Glomerular endothelial cell (primary cell): Measurements from ENCODE around the gene E4F1. TPM values are rescaled to one million over a fixed set of nuclear protein-coding genes. Genes with fewer than 3 reads are reported as not detected.

Source experiments
- DNase-seq: peaks from one replicate; pipeline ENCODE4 v3.0.0-alpha.2; 2011; ENCODE audit warnings: low read depth, low spot score; ENCODE audit errors: extremely low read depth
- total RNA-seq: library from RNA; depleted of rRNA; stranded (reverse); fragments of >200 nt; gene quantifications from 2 replicates; pipeline ENCODE4 v1.2.3, GENCODE V29; 2015

Gene E4F1
- total RNA-seq, 1 donor from 2014 or later, result 37.5 TPM

DNA sequence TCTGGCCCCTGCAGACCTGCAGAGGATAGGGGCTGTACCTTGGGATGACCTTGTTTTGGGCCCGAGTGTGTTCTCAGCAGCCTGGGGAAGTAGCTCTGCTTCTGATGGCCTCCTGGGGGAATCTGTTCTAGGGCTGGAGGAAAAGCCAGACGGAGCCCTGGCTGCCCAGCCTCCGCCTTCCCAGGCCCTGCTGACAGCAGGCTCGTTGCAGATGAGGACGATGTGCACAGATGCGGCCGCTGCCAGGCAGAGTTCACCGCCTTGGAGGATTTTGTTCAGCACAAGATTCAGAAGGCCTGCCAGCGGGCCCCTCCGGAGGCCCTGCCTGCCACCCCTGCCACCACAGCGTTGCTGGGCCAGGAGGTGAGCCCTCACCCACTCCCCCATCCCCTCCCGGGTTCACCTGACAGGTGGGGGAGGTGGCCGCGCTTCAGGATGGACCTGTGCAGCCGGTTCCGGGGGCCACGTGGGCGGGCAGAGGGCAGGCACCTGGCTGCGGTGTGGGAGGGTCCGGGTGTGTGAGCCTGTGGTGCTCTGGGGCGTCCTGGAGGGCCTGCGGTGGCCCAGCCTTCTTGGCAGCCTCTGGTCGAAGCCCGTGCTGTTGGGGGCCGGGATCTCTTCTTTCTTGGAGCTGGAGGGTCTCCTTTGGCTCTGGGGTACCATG lies 4.9 kb downstream of the E4F1 start:
- no peak for DNase-seq

DNA sequence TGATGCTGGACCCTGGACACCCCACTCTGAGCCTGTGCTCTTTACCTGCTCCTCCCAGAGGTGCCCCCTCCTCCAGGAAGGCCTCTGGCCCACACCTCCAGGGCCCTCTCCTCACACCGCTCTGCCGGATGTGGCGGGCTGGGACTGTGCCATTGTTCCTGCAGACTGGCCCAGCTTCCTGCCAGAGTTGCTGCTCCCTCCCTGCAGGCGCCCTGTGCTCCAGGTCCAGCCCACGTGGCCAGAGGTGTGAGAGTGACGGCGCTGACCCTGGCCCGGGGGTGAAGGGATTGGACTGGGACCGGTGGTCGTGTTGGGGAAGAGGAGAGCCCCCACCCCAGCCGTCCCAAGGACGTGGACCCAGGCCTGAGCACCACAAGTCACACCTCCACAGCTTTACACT lies 5.7 kb downstream of the E4F1 start:
- no peak for DNase-seq

DNA sequence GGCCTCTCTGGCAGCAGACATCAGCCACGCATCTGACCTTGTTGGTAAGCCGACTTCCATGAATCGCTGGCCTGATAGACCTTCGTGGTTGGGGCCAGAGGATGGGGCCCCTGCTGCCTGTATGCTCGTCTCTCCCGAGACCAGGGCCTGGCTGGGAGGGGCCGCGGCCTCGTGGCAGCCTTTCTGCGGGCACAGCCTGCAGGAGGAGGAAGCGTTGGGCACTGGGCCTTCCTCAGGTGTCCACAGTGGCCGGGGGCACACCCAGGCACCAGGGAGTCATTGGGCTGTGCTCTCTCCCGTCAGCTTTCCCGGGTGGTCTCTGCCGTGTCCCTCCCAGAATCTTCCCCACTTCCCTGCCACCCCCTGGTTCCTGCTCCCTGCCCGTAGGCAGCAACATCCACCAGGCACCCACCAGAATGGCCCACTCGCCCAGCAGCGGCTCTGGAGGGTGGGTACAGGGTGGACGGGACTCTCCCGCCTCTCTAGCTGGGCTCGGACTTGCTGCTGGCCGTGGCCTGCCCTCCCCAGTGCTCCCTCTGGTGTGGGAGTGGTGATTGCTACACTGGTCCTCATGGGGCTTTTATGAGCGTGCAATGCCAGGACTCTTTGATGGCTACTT lies 6.3 kb downstream of the E4F1 start:
- no peak for DNase-seq

DNA sequence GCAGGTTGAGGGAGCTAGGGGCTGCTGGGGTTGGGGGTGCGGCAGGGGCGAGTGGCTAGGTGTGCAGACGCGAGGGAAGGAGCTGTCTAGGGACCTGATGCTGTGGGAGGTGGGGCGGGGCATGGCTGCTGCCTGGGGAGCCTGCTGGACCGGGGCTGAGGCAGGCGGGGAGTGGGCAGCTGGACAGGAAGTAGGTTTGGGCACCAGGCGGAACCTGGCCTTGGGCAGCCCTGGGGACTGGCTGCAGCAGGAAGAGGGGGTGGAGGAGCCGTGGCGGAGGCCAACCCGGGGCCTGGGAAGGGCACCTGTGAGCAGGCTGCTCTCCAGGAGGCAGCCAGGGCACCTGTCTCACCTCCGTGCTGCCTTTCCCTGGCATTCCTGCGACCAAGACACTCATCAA lies 7.0 kb downstream of the E4F1 start:
- DNase-seq, result no peak

DNA sequence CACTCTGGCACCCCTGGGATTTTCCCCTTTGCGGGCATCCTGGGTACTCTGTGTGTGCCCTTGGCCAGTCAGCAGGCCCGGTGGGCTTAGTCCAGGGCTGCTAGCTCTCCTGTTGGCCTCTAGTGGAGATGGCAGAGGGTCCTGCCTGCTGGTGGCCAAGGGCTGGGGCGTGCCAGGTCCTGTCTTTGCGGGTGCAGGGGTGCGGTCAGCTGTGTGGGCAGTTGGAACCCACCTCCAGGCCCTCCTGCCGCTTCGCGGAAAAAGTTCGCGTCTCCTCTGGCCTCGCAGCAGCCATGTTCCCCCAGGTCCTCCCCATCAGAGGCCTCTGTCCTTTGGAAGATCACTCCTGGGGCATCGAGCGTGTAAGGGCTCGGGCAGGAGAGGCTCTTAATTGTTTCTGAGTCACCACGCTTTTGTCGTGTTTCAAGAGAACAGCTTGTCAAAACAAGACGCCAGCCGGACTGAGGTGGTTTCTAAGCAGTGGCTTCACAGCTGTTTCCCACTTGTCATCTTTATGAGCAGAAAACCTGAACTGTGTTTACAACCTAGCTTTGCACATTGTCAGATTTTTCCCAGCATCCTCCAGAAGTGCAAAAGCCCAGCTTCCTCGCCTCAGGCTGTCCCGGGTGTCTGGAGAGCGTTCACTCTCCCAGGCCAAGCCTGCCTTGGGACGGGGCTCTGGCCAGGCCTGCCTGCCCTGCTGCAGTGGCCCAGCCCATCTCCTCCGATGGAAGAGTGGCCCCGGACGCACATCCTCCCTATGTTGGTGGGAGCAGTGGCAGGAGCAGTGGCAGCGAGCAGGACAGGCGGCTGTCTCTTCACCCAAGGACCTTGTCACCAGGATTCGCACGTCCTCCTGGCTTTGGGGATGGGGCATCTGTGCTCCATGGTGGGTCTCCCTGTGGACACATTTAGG lies 7.9 kb downstream of the E4F1 start:
- DNase-seq, result no peak

DNA sequence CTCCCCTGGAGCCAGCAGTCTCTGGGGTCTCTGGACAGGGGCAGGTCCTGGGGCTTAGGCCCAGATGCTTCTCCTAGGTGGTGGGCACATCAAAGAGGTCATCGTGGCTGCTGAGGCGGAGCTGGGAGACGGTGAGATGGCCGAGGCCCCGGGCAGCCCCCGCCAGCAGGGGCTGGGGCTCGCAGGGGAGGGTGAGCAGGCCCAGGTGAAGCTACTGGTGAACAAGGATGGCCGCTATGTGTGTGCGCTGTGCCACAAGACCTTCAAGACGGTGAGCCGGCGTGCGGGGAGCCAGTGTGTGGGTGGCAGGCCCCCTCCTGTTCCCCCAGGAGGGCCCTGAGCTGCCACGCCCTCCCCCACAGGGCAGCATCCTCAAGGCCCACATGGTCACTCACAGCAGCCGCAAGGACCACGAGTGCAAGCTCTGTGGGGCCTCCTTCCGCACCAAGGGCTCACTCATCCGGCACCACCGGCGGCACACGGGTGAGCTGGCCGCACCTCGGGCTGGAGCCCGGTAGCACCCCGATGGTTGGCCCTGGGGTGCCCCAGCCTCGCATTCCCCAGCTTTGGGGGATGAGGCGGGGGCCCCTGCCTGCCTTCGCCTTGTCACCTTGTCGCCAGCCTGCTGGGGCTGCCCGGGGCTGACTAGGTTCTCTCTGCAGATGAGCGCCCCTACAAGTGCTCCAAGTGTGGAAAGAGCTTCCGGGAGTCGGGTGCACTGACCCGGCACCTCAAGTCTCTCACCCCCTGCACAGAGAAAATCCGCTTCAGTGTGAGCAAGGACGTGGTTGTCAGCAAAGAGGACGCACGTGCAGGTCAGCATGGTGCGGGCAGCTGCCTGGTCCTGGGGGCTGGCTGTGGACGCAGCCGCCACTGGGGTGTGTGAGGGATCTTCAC lies 9.0 kb downstream of the E4F1 start:
- DNase-seq, result no peak

DNA sequence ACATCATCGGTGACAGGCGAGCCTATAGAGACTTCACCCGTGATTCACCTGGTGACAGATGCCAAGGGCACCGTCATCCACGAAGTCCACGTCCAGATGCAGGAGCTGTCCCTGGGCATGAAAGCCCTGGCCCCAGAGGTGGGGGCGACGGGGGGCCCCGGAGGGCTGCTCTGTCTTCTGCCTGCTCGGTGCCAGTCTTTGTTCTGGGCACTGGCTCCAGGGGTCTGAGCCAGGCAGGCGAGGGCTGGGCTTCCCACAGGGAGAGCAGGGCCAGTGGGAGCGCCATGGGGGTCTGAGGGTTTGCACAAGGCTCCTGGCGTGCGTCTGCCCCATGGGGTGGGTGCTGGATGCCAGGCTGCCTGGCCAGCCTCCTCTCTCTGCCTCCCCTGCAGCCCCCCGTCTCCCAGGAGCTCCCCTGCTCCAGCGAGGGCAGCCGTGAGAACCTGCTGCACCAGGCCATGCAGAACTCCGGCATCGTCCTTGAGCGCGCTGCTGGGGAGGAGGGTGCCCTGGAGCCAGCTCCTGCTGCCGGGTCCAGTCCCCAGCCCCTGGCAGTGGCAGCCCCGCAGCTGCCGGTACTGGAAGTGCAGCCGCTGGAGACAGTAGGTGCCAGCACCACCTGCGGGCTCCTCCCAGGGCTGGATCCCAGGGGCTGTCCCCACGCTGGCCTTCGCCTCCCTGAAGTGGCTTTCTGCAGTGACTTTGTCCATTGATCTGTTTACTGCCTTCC lies 9.8 kb downstream of the E4F1 start:
- DNase-seq, result no peak

DNA sequence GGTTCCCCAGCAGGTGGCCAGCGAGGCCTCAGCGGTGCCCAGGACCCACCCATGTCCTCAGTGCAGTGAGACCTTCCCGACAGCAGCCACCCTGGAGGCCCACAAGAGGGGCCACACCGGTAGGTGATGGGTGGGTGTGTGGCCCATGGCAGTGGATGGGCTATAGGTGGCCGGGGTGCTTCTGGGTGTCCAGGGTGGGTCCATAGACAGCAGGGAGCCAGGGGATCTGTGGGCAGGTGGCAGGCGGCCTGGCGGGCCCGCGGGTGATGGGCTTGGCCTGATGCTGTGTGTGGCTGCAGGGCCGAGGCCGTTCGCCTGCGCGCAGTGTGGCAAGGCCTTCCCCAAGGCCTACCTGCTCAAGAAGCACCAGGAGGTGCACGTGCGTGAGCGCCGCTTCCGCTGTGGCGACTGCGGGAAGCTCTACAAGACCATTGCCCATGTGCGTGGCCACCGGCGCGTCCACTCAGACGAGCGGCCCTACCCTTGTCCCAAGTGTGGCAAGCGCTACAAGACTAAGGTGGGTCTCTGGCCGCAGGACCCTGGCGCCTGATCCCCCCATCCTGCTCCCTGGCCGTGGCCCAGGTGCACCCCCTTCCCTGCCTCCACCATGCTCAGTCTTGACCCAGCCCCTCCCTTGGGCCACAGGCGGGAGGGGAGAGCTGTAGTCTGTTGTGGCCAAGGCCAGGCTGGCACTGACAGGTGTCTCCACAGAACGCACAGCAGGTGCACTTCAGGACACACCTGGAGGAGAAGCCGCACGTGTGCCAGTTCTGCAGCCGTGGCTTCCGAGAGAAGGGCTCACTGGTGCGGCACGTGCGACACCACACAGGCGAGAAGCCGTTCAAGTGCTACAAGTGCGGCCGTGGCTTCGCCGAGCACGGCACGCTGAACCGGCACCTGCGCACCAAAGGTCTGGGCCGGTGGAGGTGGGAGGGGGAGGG lies 10.8 kb downstream of the E4F1 start:
- no peak for DNase-seq

DNA sequence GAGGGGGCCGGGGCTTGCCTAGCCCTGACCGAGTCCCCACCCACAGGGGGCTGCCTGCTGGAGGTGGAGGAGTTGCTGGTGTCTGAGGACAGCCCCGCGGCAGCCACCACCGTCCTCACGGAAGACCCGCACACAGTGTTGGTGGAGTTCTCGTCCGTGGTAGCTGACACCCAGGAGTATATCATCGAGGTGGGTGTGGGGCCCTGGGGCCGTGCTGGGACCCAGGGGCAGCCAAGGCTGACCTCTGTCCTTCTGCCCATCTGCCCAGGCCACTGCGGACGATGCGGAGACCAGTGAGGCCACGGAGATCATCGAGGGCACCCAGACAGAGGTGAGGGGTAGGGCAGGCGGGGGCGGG lies 11.4 kb downstream of the E4F1 start:
- DNase-seq, result no peak

DNA sequence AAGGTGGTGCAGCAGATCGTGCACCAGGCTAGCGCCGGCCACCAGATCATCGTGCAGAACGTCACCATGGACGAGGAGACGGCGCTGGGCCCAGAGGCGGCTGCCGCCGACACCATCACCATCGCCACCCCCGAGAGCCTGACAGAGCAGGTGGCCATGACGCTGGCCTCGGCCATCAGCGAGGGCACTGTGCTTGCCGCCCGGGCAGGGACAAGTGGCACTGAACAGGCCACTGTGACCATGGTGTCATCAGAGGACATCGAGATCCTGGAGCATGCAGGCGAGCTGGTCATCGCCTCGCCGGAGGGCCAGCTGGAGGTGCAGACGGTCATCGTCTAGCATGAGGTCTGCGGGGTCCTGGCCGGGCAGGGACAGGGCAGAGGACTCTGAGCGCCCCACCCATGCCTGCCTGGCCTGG lies 11.9 kb downstream of the E4F1 start:
- DNase-seq, result no peak

DNA sequence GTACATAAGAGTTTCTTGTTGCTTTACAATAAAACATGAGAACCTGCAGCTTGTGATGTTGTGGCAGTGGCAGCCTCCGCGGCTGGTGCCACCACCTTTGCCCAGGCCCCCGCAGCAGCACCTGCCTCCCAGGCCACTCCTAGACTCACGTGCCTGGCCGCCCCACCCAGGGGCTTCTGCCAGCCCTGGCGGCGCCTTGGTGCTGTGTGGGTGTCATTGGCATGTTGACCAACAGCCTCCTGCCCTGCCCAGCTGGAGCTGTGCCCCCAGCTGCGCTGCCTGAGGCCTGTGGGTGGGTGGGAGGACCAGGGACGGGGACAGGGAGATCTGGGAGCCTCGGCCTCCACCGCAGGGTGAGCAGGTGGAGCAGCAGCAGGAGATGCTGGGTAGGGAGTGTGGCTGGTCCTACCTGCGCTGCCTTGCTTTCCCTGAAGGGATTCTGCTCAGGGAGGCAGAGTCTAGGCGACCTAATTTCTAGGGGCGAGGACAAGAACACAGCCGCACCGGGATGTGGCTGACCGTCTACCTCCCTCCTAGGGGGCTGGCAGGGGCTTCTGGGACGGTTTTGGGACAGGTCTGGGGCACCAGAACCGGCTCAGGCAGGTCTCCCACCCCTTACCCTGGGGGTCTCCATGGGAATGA lies 12.4 kb downstream of the E4F1 start:
- DNase-seq, result no peak

DNA sequence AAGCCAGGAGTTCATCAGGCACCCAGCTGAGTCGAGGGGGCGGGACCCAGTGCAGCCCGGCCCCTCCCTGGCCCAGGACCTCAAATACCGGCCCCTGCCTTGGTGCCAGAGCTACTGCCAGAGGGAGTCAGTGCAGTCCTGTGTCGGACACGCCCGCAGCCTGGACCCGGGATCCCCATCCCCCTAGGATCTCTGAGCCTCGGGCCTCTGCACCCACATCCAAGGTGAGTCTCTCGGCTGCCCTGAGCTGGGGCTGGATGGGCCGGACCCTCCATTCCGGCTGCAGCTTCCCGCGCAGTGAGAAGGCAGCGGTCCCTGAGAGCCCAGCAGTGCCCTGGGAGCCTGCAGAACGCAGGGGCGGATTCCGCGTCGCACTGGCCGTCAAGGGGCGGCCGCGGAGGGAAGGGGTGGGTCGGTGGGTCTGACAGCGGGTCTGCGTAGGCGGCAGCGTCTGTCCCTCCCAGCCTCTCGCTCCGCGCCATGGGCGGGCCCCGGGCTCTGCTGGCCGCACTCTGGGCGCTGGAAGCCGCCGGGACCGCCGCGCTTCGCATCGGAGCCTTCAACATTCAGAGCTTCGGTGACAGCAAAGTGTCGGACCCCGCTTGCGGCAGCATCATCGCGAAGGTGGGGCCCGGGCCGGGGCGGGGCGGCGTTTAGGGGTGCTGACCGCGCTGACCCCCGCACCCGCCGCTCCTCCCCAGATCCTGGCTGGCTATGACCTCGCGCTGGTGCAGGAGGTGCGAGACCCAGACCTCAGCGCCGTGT lies 13.1 kb downstream of the E4F1 start, which contains the start of gene DNASE1L2:
TSS of gene DNASE1L2 (plus strand) at position 108 of the 765 bp plus-strand sequence. CDS start at position 481, 373 bp downstream.
- DNase-seq, result no peak

DNA sequence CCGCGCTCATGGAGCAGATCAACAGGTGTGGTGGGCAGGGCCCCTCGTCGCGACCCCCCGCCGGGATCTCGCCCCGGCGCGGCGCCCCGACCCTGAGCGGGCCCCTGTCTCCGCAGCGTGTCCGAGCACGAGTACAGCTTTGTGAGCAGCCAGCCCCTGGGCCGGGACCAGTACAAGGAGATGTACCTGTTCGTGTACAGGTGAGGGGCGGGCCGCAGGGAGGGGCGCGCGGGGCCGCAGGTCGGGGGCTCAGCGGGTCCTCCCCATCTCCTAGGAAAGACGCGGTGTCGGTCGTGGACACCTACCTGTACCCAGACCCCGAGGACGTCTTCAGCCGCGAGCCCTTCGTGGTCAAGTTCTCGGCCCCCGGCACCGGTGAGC lies 13.7 kb downstream of the E4F1 start:
- DNase-seq, result no peak

DNA sequence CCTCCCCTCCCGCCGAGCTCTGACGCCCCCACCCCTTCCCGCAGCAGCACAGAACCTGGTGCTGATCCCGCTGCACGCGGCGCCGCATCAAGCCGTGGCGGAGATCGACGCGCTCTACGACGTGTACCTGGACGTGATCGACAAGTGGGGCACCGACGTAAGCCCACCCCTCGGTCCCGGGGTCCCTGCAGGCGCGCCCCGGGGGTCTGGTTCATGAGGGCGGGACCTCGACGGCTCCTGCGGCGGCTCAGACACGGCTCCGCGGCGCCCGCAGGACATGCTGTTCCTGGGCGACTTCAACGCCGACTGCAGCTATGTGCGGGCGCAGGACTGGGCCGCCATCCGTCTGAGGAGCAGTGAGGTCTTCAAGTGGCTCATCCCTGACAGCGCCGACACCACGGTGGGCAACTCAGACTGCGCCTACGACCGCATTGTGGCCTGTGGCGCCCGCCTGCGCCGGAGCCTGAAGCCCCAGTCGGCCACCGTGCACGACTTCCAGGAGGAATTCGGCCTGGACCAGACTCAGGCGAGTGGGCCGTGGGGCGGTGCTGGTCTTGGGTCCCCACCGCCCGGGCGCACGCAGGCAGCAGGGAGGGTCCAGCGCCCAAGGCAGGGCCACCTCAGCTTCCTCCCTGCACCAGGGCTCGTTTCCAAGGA lies 14.2 kb downstream of the E4F1 start:
- no peak for DNase-seq

DNA sequence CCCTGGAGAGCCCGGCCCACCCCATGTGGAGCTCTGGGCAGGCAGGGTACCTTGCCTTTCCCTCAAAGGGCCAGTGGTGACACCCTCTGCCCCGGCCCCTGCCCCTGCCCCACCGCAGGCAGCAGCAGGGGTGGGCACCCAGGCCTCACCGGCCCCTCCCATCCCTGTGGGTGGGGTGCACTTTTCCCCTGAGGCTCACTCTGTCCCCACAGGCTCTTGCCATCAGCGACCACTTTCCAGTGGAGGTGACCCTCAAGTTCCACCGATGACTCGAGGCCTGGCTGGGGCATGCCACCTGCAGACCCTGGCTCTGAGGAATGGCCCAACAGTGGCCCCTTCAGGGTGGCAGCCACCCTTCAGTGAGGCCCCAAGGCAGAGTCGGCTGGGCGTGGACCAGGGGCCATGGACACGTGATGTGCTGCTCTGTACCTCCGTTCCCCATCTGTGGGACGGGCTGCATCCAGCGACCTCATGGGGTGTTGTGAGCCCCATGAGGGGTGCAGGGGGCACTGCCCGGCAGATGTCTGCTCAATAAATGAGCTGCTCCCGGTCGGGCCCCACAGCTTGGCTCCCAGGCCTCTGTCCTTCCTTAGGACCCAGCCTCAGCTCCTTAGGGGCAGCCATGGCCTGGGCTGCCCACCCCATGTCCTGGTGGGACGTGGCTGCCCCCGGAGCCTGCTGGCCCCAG lies 14.9 kb downstream of the E4F1 start:
- no peak for DNase-seq

DNA sequence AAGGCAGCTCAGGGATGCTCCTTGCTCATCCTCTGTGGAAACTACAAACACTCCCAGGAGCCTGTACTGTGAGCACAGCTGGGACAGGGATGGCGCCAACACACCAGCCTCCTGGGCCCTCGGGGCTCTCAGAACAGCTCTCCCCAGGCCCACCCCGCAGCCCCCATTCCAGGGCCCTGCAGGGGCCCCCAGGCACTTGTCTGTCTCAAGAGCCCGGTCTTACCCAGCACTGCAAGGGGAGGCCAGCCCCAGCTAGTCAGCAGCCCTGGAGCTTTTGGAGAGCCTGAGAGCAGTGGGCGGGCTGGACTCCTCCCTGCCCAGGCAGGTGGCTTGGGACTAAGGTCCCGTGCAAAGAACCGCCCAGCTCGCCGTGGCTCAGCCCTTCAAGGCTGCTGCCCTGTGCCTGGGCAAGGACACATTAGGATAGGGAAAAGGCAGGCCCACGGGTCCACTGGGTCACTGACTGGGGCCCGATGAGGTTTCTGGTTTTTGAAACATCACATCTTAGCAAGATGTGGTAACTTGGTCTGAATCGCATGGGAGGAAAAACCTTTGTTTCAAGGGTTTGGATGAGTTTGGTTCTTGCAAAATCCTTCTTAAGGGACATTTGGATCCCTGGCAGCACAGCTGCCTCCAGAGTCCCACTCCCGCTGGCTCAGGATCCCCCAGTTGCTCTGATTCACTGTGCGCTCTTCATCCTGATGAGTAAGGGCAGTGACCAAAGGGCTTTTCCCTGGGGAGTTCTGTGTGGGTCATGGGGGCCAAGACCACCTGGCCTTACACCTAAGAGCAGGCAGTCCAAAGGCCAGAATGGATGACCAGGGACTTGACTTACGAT lies 15.7 kb downstream of the E4F1 start:
- no peak for DNase-seq
